GM10266 (cell line): ENCODE measurements around the gene ANKAR.
"Not testable (repeated sequence)": the region's sequence is repeated elsewhere in the genome, so short reads cannot be mapped to it uniquely, and the experiment has no call there.

ENCODE experiments used
- DNase-seq: peaks from one replicate; pipeline ENCODE4 v3.0.0; 2012; ENCODE audit errors: extremely low spot score
- TF ChIP-seq, protein P1 (sequence below): IDR thresholded peaks from 2 replicates; pipeline ENCODE4 v1.5.1; 2012; ENCODE audit warnings: mild to moderate bottlenecking, low read depth; ENCODE audit not compliant: control insufficient read depth, insufficient read depth; ENCODE audit errors: missing control alignments

ANKAR gene

DNA sequence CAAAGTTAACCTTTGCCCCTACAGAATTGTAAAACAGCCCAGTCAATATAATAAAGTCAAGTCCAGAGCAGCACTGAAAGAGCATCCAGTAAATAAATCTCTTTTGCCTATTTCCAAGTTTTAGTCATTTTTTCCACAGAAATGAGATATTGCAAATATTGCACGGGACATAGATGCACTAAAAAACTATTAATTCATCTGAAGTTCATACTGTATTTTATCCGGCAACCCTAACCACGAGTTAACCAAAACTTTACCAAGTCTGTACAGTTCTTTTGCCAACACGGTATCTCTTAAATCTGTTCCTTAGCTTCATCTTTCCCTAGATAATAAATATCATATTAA, 13.7 kb upstream of the ANKAR start:
- TF ChIP-seq, protein P1, sequence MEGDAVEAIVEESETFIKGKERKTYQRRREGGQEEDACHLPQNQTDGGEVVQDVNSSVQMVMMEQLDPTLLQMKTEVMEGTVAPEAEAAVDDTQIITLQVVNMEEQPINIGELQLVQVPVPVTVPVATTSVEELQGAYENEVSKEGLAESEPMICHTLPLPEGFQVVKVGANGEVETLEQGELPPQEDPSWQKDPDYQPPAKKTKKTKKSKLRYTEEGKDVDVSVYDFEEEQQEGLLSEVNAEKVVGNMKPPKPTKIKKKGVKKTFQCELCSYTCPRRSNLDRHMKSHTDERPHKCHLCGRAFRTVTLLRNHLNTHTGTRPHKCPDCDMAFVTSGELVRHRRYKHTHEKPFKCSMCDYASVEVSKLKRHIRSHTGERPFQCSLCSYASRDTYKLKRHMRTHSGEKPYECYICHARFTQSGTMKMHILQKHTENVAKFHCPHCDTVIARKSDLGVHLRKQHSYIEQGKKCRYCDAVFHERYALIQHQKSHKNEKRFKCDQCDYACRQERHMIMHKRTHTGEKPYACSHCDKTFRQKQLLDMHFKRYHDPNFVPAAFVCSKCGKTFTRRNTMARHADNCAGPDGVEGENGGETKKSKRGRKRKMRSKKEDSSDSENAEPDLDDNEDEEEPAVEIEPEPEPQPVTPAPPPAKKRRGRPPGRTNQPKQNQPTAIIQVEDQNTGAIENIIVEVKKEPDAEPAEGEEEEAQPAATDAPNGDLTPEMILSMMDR, result no peak

DNA sequence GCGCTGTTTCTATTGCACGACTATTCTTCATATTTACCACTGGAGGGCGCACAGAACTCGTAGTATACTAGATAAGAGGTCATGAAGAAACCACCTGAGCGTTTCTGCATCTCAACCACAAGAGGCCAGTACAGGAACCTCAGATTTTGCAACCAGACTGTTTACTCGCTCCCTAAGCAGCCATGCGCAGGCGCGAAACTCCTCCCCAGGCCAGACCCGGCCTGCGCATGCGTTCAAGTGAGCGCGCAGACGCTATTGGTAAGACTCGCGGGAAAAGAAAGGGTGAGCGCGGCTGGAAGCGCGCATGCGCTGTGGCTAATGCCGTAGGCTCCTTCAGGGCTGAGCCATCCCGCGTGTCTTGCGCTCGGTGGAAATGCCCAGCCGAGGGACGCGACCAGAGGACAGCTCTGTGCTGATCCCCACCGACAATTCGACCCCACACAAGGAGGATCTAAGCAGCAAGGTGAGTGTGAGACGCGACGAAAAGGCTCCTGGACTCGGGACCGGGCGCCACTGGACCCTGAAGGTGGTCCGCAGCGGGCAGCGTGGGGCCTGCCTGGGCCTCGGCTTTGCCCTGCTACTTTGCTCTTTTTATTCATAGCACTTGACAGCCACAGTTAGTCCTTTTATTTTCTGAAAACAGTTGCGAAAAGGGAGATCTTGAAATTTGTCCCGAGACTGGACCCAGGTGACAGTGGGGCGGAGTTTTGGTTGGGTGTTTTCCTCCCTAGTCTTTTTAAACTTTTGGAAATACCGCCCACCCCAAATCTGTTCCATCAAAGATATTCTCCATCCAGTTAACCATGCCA, 13.1 kb upstream of the ANKAR start, which contains the start of gene ASNSD1:
ASNSD1 (plus strand) TSS at position 312 of the 809 bp plus-strand sequence. CDS start 4,674 bp downstream, outside the sequence.
- peak; percentile 97 for DNase-seq
- TF ChIP-seq, protein P1, result peak; percentile 89

More for the DNA sequence above, 13.7 kb upstream of the ANKAR start:
- no peak for DNase-seq

DNA sequence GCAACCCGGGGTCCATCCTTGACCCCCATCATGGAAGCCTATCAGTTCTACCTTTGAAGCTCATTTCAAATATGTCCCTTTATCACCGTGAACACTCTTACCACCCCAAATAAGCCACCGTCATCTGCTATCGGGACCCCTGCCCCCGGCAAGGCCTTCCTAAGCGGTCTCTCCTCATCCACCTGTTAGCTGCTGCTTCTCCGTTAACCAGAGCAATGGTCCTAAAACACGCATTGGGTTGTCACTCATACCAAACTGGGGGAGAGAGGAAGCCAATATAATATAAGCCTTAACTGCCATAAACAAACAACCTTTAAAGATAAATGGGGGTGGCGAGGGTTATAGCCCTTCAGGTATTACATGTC, 12.5 kb upstream of the ANKAR start:
- TF ChIP-seq, protein P1, result no peak

DNA sequence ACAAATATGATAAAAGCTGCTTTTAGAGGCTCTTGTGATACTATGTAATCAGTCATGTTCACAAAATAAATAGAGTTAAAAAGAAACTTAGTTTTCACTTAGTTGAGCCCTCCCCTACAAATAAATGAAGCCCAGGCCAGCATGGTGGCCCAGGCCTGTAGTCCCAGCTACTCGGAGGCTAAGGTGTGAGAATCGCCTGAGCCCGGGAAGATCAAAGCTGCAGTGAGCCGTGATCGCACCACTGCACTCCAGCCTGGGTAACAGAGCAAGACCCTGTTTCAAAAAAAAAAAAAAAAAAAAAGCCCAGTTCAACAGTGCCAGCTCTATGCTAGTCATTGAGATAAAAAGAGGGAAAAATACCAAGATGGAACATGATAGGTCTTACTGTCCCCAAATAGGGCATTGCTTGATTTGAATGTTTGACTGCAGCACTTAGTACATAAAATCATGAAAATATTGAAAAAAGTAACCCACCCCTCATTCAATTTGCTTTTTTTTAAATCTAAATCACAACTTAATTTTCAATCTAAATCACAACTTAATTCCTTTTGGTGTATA, 11.7 kb upstream of the ANKAR start:
- TF ChIP-seq, protein P1, result no peak
- no peak for DNase-seq

More for the DNA sequence above, 12.5 kb upstream of the ANKAR start:
- DNase-seq, result no peak

DNA sequence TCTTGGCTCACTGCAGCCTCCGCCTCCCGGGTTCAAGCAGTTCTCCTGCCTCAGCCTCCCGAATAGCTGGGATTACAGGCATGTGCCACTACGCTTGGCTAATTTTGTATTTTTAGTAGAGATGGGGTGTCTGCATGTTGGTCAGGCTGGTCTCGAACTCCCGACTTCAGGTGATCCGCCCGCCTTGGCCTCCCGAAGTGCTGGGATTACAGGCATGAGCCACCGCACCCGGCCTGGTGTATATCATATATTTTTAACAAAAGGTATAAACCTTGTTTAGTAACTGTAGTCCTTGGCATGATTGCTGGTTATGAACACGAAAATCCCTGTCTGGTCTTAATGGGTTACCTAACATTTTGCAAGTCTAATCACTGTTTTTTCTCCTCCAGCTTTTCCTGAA, 11.2 kb upstream of the ANKAR start:
- DNase-seq, result not testable (repeated sequence)

DNA sequence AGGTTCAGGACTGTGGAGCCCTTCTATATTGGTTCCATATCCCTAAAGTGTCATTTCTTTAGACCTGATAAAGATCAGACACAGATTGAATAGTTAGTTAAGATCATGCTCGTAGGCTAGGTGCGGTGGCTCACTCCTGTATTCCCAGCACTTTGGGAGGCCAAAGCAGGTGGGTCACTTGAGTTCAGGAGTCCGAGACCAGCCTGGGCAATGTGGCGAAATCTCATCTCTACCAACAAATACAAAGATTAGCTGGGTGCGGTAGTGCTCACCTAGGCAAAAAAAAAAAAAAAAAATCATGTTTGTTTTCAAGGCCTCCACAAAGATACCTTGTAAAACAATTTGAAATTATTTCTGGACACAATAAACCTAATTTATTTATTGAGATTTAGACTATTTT, 4.6 kb upstream of the ANKAR start:
- TF ChIP-seq, protein P1, result no peak
- no peak for DNase-seq

DNA sequence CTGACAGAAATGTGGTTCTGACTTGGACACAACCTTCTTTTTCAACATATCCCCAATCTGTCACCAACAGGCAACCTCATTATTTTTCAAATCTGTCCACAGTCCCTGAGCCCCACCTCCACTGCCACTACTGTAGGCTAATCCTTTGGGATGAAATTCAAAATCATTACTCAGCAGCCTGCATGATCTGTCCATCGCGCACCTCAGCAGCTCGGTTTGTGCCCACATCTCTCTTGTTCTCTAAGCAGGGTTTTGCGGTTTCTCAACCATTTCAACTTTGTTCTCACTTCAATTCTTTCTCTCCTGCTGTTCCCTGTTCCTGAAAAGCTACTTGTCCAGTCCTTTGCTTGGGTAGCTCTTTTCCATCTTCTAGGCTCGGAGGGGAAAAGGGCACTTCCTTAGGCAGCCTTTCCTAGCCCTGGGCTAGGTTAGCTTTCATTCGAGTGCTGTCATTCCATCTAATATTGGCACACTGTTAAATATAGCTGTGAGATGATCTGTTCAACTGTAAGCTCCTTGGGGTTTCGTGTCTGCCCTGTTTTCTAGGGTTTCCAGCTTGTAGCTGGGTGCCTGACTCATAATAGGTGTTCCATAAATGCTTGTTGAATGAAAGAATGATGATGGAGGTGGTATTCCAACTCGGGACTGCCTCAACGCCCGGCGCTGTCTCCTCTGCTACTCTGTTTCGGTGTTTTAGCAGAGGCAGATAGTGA, 653 bp upstream of the ANKAR start:
- DNase-seq, result no peak
- TF ChIP-seq, protein P1, result no peak
